ENCODE data around the gene UBAP1L.
"Not testable (repeated sequence)": the region's sequence is repeated elsewhere in the genome, so short reads cannot be mapped to it uniquely, and the experiment has no call there.

UBAP1L gene

GRCh38 chr15:65085990-65086679, 28.9 kb downstream of the UBAP1L start:
- no peak overlapping the region for H3K27ac ChIP-seq
- no peak for DNase-seq (ENCODE audit: low read depth, low spot score)

DNA sequence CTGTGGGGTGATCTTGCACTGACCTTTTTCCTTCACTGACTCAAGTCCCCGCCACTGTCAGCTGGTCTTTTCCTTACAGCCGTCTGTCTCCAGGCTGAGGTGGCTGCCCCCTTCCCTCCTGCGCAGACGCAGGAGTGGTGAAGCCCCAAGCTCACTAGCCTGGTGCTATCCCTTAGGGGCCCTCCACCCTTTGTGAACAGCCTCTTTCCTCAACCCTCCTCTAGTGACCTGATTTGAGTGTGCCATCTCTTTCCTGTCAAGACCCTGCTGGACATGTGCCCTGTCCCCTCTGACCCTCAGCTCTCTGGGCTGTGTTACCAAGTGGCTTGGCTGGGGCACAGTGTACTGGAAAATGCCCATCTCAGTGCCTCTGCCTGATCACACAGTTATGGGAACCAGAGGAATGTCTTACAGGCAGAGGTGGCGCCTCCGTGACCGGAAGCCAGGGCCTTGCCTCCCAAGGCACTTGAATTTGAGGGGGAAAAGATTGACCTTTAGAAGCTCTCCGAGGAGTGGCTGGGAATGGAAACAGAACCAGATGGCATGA, 29.7 kb downstream of the UBAP1L start:
- H3K27ac ChIP-seq = no peak overlapping the region
- no peak for DNase-seq (ENCODE audit: low read depth, low spot score)

DNA sequence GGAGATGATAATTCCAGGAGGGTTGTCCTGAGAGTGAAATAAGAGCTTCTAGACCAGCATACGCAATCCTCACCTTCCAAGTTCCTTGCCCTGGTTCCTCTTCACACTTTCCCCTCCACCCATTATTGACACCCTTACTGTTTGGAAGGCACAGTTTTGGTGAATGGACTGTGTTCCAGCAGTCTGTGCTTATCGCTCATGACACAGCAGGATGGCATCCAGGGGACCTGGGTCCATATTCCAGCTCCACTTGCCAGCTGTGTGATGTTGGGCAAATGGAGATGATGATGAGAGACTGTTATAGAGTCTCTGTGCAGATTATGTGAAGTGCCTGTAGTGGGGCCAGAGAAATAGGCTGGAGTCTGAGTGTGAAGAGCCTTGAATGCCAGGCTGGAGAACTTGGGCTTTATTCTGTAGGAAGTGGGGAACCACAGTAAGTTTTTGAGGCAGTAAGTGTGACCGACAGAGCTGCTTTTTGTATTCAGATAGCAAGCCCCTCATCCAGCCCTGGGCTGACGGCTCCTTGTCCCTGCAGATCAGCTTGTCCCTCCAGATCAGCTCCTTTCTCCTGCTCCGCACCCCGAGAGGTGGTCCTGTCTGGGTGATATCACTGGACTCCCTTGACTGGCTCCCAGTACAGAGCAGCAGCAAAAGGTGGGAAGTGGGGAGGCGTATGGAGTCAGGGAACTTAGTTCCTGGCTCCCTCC, 30.3 kb downstream of the UBAP1L start:
- no peak overlapping the region for H3K27ac ChIP-seq
- no peak for DNase-seq (ENCODE audit: low read depth, low spot score)

DNA sequence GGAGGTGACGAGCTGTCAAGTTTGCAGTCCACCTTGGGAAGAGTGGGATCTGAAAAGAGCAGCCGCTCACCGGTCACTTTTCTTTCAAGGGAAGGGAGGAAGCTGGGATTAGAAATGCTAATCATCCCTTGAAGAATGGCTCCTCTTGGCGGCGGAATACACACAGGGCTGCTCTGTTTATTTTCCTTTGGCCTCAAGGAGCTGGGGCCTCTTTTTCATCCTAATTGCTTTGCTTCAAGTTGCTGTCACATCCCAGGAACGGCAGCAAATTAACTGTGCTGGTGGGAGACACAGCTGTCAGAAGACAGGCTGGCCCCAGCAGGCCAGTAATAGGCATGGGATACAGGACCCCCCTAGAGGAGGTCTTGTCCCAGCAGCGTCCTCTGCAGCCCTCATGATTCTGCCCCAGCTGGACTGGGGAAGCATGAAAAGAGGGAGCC, 31.7 kb downstream of the UBAP1L start:
- DNase-seq (ENCODE audit: low read depth, low spot score) = no peak
- no peak overlapping the region for H3K27ac ChIP-seq

DNA sequence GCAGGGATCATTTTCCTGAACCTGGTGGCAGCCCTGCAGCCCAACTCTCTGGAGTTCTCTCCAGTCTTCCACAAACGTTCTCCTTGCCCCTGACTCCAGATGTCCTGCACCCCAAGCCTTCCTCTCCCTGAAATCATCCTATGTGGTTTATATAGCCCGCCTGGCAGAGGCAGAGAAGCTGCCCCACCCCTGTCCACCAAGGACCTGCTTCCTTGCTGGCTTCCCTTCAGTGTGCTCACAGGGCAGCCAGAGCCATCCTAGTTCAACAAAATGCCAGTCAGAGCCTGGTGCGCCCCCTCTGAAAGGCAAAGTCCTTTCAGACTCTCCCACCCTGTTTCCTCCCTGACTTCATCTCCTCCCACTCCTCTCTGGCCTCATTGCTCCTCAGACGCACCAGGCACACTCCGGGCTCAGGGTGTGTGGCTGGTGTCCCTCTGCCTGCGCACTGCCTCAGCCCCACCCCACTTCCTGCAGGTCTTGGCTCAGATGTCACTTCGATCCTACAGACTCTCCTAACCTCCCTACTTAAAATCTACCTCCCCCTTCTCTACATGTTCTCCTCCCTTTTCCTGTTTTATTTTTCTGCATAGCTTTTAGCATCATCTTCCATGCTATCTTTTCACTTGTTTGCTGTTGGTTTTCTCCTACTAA, 32.6 kb downstream of the UBAP1L start:
- DNase-seq (ENCODE audit: low read depth, low spot score) = no peak
- H3K27ac ChIP-seq = no peak overlapping the region

- no peak for DNase-seq (ENCODE audit: low read depth, low spot score)
- no peak overlapping the region for H3K27ac ChIP-seq
Observed at GRCh38 chr15:65081758-65082157, 33.2 kb downstream of the UBAP1L start.

- H3K27ac ChIP-seq = no peak overlapping the region
- no peak for DNase-seq (ENCODE audit: low read depth, low spot score)
Observed at GRCh38 chr15:65081270-65081669, 33.7 kb downstream of the UBAP1L start.

GRCh38 chr15:65079580-65079979, 35.4 kb downstream of the UBAP1L start:
- H3K27ac ChIP-seq = no peak overlapping the region
- no peak for DNase-seq (ENCODE audit: low read depth, low spot score)

DNA sequence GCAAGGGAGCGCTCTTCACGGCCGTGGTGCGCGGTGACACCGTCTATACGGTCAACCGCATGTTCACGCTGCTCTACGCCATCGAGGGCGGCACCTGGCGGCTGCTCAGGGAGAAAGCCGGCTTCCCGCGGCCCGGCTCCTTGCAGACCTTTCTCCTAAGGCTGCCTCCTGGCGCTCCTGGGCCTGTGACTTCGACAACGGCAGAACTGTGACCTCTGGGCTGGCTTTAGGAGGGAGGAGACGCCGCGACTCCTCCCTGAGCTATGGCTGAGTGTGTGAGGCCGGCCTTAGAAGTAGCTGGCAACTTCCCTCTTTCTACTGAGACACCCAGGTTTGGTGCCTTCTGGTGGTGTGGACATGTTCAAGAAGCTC, 37.0 kb downstream of the UBAP1L start:
- no peak overlapping the region for H3K27ac ChIP-seq
- no peak for DNase-seq (ENCODE audit: low read depth, low spot score)

- no peak for DNase-seq (ENCODE audit: low read depth, low spot score)
- H3K27ac ChIP-seq = no peak overlapping the region
Observed at GRCh38 chr15:65077291-65077980, 37.6 kb downstream of the UBAP1L start.

DNA sequence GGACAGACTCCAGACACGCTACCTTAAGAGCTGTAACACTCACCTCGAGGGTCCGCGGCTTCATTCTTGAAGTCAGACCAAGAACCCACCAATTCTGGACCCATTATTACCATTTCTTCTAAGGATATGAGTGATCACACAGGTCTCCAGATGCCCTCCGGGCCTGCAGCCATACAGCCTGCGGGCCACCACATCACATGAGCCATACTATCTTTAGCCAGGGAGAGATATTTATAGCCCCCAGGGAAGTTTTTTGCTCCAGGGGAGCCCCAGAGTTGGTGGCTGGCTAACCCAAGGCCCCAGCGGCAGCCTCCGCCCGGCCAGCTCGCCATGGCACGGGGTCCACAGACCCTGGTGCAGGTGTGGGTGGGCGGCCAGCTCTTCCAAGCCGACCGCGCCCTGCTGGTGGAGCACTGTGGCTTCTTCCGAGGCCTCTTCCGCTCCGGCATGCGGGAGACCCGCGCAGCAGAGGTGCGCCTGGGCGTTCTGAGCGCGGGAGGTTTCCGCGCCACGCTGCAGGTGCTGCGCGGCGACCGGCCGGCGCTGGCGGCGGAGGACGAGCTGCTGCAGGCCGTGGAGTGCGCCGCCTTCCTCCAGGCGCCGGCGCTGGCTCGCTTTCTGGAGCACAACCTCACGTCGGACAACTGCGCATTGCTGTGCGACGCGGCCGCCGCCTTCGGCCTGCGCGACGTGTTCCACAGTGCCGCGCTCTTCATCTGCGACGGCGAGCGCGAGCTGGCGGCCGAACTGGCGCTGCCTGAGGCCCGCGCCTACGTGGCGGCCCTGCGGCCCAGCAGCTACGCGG, 38.3 kb downstream of the UBAP1L start, which contains the start of gene KBTBD13:
Gene KBTBD13 (plus strand): TSS at position 261 of the 805 bp plus-strand sequence. CDS start 70 bp downstream, at position 331.
- no peak within 1 kb of the TSS for H3K27ac ChIP-seq

DNA sequence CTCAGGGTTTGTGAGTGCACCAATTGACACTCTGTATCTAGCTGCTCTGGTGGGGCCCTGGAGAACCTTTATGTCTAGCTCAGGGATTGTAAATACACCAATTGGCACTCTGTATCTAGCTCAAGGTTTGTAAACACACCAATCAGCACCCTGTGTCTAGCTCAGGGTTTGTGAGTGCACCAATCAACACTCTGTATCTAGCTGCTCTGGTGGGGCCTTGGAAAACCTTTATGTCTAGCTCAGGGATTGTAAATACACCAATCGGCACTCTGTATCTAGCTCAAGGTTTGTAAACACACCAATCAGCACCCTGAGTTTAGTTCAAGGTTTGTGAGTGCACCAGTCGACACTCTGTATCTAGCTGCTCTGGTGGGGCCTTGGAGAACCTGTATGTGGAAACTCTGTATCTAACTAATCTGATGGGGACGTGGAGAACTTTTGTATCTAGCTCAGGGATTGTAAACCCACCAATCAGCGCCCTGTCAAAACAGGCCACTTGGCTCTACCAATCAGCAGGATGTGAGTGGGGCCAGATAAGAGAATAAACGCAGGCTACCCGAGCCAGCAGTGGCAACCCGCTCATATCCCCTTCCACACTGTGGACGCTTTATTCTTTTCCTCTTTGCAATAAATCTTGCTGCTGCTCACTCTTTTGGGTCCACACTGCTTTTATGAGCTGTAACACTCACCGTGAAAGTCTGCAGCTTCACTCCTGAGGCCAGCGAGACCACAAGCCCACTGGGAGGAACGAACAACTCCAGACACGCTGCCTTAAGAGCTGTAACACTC, 39.2 kb downstream of the UBAP1L start:
- not testable (repeated sequence) for DNase-seq (ENCODE audit: low read depth, low spot score); H3K27ac ChIP-seq

More for the DNA sequence above, 38.3 kb downstream of the UBAP1L start, which contains the start of gene KBTBD13:
- no peak for DNase-seq (ENCODE audit: low read depth, low spot score)

- not testable (repeated sequence) for H3K27ac ChIP-seq; DNase-seq (ENCODE audit: low read depth, low spot score)
Observed at GRCh38 chr15:65074946-65075345, 40.1 kb downstream of the UBAP1L start.

DNA sequence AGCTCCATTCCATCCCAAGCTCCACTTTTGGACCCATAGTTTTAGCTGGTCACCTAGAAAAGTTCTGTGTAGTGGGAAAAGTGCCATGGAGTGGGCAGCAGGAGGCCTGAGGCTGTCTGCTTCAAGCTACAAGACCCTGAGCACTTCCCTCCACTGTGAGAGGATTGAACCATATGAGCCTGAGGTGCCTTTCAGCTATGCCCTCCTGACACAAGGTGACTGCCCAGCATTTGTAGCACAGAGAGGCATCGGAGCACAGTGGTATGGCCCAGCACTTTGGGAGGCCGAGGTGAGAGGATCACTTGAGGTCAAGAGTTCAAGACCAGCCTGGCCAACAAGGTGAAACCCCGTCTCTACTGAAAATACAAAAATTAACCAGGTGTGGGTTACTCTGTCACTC, 42.4 kb downstream of the UBAP1L start:
- no peak overlapping the region for H3K27ac ChIP-seq
- no peak for DNase-seq (ENCODE audit: low read depth, low spot score)

DNA sequence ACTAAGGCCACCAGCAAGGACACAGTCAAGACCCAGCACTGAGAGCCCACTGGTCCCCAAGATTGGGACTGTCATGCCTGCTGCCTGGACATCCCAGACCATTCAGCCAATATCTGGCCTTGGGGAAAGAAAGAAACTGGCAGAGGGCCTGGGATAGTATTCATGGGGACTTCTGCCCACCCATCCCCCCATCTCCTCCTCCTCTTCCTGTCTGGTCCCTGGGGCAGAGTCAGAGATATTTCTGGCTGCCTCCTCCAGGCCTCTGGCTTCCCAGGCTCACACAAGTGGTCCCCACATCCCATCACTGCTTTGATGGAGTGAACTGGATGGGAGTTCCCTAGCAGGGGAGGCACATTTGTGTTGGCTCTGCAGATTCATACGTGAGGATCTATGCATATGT, 43.0 kb downstream of the UBAP1L start:
- H3K27ac ChIP-seq = no peak overlapping the region
- no peak for DNase-seq (ENCODE audit: low read depth, low spot score)

GRCh38 chr15:65071381-65071811, 43.6 kb downstream of the UBAP1L start:
- no peak for DNase-seq (ENCODE audit: low read depth, low spot score)
- H3K27ac ChIP-seq = no peak overlapping the region

DNA sequence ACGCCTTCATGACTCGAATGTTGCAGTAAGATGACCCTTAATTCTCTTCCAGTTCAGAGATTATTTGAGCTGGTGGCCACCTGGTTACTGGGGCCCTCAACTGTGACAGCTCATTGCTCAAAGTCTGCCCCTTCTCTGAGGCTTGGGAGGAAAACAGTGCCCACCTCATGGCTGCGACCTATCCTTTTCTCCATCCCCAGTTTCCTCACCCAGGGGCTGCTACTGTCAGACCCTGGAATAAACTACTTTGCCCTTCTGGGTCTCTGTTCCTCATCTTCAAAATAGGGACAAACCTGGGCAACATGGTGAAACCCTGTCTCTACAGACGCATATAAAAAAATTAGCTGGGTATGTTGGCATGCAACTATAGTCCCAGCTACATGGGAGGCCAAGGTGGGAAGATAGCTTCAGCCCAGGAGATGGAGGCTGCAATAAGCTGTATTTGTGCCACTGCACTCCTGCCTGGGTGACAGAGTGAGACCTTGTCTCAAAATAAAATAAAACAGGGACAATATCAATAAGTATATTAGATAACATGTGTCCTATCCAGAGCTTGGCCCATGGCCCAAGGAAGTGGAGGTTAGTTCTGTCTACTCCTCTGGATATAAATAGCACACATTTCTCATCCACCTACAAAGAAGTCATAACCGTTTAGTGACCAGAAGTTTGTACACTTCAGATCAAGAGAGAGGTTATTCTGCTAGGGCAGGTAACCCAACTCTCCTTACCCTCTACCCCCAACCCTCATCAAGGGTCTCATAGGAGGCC, 45.0 kb downstream of the UBAP1L start:
- DNase-seq (ENCODE audit: low read depth, low spot score) = no peak
- no peak overlapping the region for H3K27ac ChIP-seq

DNA sequence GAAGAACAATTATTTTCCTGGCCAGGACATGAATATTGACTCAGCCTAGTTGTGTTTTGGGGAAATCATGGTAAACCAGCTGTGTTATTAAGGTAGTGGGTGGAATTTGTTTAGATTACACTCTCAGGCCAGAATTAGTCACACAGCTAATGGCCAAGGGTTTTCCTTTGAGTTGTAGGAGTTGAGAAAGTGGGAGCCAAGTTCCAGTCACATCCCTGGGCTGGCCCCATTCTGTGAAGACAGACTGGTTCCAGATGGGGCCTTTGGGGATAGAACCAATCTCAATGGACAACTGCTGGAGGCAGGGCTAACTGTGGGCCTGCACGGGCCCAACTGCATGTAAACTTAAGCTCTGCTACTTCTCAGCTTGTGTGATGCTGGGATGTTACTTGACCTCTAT, 45.8 kb downstream of the UBAP1L start:
- no peak for DNase-seq (ENCODE audit: low read depth, low spot score)
- H3K27ac ChIP-seq = no peak overlapping the region

Data from epithelial cell of prostate (primary cell).